PC-3 (cell line): Measurements from ENCODE around the gene GUCY1B1. TPM values are rescaled to one million over a fixed set of nuclear protein-coding genes. Genes with fewer than 3 reads are reported as not detected.

Experiments
- ATAC-seq: fragments of 200-7000 bp; cut with Tn5 transposase; 2 replicates; pipeline ENCODE4 v1.9.1; 2020; ENCODE audit warnings: mild to moderate bottlenecking, moderate library complexity
- BruUV-seq: library from RNA; stranded (reverse); fragments of 400-500 nt; replicated peaks from 2 replicates; lab custom pipeline; 2021; lab: Mats Ljungman, UMichigan
- CTCF ChIA-PET: fragments of 300-600 bp; sonication (Branson Sonifier 250); formaldehyde crosslinking; loops from one replicate; lab custom pipeline; 2022; ENCODE audit warnings: antibody characterized with exemption; lab: Charles Lee
- POLR2A ChIA-PET: fragments of 300-600 bp; sonication (Branson Sonifier 250); formaldehyde crosslinking; loops from one replicate; lab custom pipeline; 2022; ENCODE audit warnings: antibody characterized with exemption; ENCODE audit not compliant: unreplicated experiment; lab: Charles Lee
- DNase-seq: peaks from one replicate; pipeline ENCODE4 v3.0.0-alpha.2; 2015
- H2AFZ ChIP-seq: fragments of 300-600 bp; sonication (generic); 2 replicates; pipeline ENCODE4 v1.6.0; 2016; ENCODE audit warnings: antibody characterized with exemption, low read length
- H3F3A ChIP-seq: fragments of 300-600 bp; sonication (generic); one replicate; pipeline ENCODE4 v1.6.0; 2017; ENCODE audit warnings: antibody characterized with exemption, low read length, control low read depth, mild to moderate bottlenecking; ENCODE audit not compliant: unreplicated experiment
- H3K27ac ChIP-seq: fragments of 300-600 bp; sonication (generic); 2 replicates; pipeline ENCODE4 v1.5.1; 2016; ENCODE audit warnings: mild to moderate bottlenecking, low read length
- H3K27me3 ChIP-seq: fragments of 300-600 bp; sonication (generic); 2 replicates; pipeline ENCODE4 v1.6.1; 2016; ENCODE audit warnings: low read length, mixed read lengths
- H3K36me3 ChIP-seq: fragments of 300-600 bp; sonication (generic); 2 replicates; pipeline ENCODE4 v1.6.1; 2016; ENCODE audit warnings: low read depth, mixed run types, low read length, mixed read lengths
- H3K4me1 ChIP-seq: fragments of 300-600 bp; sonication (generic); 2 replicates; pipeline ENCODE4 v1.5.1; 2016; ENCODE audit warnings: low read length; ENCODE audit not compliant: insufficient read depth
- H3K4me2 ChIP-seq: fragments of 300-600 bp; sonication (generic); 2 replicates; pipeline ENCODE4 v1.6.0; 2016; ENCODE audit warnings: low read length
- H3K4me3 ChIP-seq: fragments of 300-600 bp; sonication (generic); 2 replicates; pipeline ENCODE4 v1.5.1; 2016; ENCODE audit warnings: mild to moderate bottlenecking, low read length, mixed read lengths
- H3K79me2 ChIP-seq: fragments of 300-600 bp; sonication (generic); 2 replicates; pipeline ENCODE4 v1.6.1; 2017; ENCODE audit warnings: low read length, mixed read lengths
- H3K9ac ChIP-seq: fragments of 300-600 bp; sonication (generic); 2 replicates; pipeline ENCODE4 v1.6.0; 2016; ENCODE audit warnings: mild to moderate bottlenecking, low read length
- H3K9me2 ChIP-seq: fragments of 300-600 bp; sonication (generic); replicated peaks from 2 replicates; pipeline ENCODE4 v1.6.1; 2016; ENCODE audit warnings: mixed run types, low read length, mixed read lengths
- H3K9me3 ChIP-seq: fragments of 300-600 bp; sonication (generic); 2 replicates; pipeline ENCODE4 v1.6.1; 2016; ENCODE audit warnings: low read length, mixed read lengths
- H4K20me1 ChIP-seq: fragments of 300-600 bp; sonication (generic); 2 replicates; pipeline ENCODE4 v1.6.1; 2016; ENCODE audit warnings: low read length, mixed read lengths
- CTCF ChIP-seq: fragments of 300-600 bp; sonication (generic); conservative IDR thresholded peaks from 2 replicates; pipeline ENCODE4 v1.5.1; 2017; ENCODE audit warnings: antibody characterized with exemption, low read depth, mild to moderate bottlenecking, low read length
- EZH2 ChIP-seq: fragments of 300-600 bp; sonication (generic); IDR thresholded peaks from one replicate; pipeline ENCODE4 v1.6.1; 2017; ENCODE audit warnings: antibody characterized with exemption, mild to moderate bottlenecking, low read length; ENCODE audit not compliant: unreplicated experiment
- EZH2phosphoT487 ChIP-seq: fragments of 300-600 bp; sonication (generic); IDR thresholded peaks from 2 replicates; pipeline ENCODE4 v1.6.1; 2018; ENCODE audit warnings: mild to moderate bottlenecking, antibody characterized with exemption, low read length, borderline replicate concordance
- intact Hi-C: fragments of 100-400 bp; cut with micrococcal nuclease; formaldehyde crosslinking; loops from 2 replicates; pipeline ENCODE4 v1.9.0; 2023
- total RNA-seq: library from RNA; depleted of rRNA; stranded (reverse); fragments of >200 nt; gene quantifications from 2 replicates; pipeline ENCODE4 v1.2.3, GENCODE V29; 2014

GUCY1B1 gene
- total RNA-seq, 1 experiment from 2014 or later: 4.4 TPM

DNA sequence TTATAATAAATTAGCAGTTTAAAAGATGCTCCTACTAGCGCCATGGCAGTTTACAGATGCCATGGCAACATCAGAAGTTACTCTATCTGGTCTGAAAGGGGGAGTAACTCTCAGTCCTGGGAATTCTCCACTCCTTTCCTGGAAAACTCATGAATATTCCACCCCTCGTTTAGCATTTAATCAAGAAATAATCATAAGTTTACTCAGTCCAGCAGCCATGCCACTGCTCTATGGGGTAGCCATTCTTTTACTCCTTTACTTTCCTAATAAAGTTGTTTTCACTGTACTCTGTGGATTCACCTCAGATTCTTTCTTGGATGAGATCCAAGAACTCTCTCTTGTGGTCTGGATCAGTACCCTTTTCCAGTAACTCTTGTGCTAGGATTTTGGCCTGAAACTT, 52.3 kb downstream of the GUCY1B1 start:
- H3K79me2 ChIP-seq: no peaks in the 10 kb centered on the region
- ChIA-PET CTCF (interaction anchor here (1.6 kb wide), 1 partner anchor 142 kb away, joined by 21 read pairs; the partner anchor contains the start of gene CTSO), POLR2A (interaction anchor here (0.6 kb wide), 1 partner anchor 713 kb away, joined by 3 read pairs; no protein-coding TSS in a partner anchor)
- H2AFZ ChIP-seq: 0 out of 2 replicates have a peak overlapping the region, but pooled peaks have one; percentile 26
- TF ChIP-seq EZH2phosphoT487: no peak
- no peak for TF ChIP-seq EZH2
- TF ChIP-seq CTCF: no peak
- no peaks in the 10 kb centered on the region for H3K36me3 ChIP-seq
- no peaks in the 10 kb centered on the region for H4K20me1 ChIP-seq
- no peak for DNase-seq
- ATAC-seq: no peak
- H3K9ac ChIP-seq: no peak overlapping the region
- no peaks in the 10 kb centered on the region for H3K4me1 ChIP-seq
- no TSS peak for BruUV-seq
- H3K9me2 ChIP-seq: no peaks in the 10 kb centered on the region
- intact Hi-C loops: no loop called here
- no peak overlapping the region for H3K4me3 ChIP-seq
- no peaks in the 10 kb centered on the region for H3F3A ChIP-seq
- H3K9me3 ChIP-seq: no peaks in the 10 kb centered on the region
- H3K27ac ChIP-seq: no peak overlapping the region
- no peak overlapping the region for H3K4me2 ChIP-seq
- no peaks in the 10 kb centered on the region for H3K27me3 ChIP-seq

DNA sequence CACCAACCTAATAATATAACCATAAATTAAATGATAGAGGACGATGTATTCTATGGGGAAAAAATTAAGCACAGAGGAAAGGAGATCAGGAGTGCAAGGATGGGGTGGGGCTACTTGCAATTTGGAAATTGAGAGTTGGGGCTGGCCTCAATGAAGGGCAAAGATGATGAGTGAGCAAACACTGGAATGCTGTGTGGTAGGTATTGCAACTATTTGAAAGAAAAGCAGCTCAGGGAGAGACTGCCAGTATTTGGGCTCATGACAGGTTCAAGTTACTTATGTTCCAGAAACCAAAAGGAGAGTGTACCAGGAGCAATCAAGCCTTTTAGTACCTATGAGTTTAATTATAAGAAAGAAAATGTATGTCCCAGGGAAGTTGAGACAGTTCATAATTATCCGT, 59.8 kb downstream of the GUCY1B1 start:
- ATAC-seq: no peak
- no peaks in the 10 kb centered on the region for H3K9me2 ChIP-seq
- H2AFZ ChIP-seq: no peak overlapping the region
- BruUV-seq: no TSS peak
- no peak overlapping the region; the same call in 1 of the 2 replicates for H3K4me3 ChIP-seq
- DNase-seq: peak; percentile 57
- H3K9ac ChIP-seq: no peak overlapping the region
- POLR2A ChIA-PET: no interaction called here
- intact Hi-C loops: no loop called here
- no peaks in the 10 kb centered on the region for H4K20me1 ChIP-seq
- CTCF ChIA-PET: interaction anchor here (1.2 kb wide), 1 partner anchor 135 kb away, joined by 4 read pairs; the partner anchor contains the start of gene CTSO
- peak overlapping the region; percentile 62 for H3K27ac ChIP-seq
- no peaks in the 10 kb centered on the region for H3K36me3 ChIP-seq
- TF ChIP-seq EZH2phosphoT487 (no peak), CTCF (no peak), EZH2 (no peak)
- no peaks in the 10 kb centered on the region for H3K9me3 ChIP-seq
- H3K27me3 ChIP-seq: no peaks in the 10 kb centered on the region
- peaks cover 26% of the 10 kb centered on the region for H3K4me1 ChIP-seq
- H3K79me2 ChIP-seq: no peaks in the 10 kb centered on the region
- H3K4me2 ChIP-seq: peak overlapping the region; percentile 46; the same call in 1 of the 2 replicates
- H3F3A ChIP-seq: peaks cover 11% of the 10 kb centered on the region

GRCh38 chr4:155819066-155819465, 60.2 kb downstream of the GUCY1B1 start:
- peak; percentile 54 for DNase-seq
- peaks cover 11% of the 10 kb centered on the region for H3F3A ChIP-seq
- no TSS peak for BruUV-seq
- no peaks in the 10 kb centered on the region for H3K9me3 ChIP-seq
- peaks cover 28% of the 10 kb centered on the region for H3K4me1 ChIP-seq
- ATAC-seq: peak; percentile 31; the same call in 1 of the 2 replicates
- intact Hi-C loops: no loop called here
- no peak overlapping the region for H3K4me3 ChIP-seq
- H3K9ac ChIP-seq: no peak overlapping the region
- no peaks in the 10 kb centered on the region for H3K36me3 ChIP-seq
- H3K9me2 ChIP-seq: no peaks in the 10 kb centered on the region
- TF ChIP-seq CTCF (no peak), EZH2 (no peak), EZH2phosphoT487 (no peak)
- no peaks in the 10 kb centered on the region for H3K27me3 ChIP-seq
- peak overlapping the region; percentile 46; the same call in 1 of the 2 replicates for H3K4me2 ChIP-seq
- ChIA-PET POLR2A (no interaction called here), CTCF (interaction anchor here (1.2 kb wide), 1 partner anchor 135 kb away, joined by 4 read pairs; the partner anchor contains the start of gene CTSO)
- no peaks in the 10 kb centered on the region for H4K20me1 ChIP-seq
- H2AFZ ChIP-seq: no peak overlapping the region
- H3K27ac ChIP-seq: peak overlapping the region; percentile 62
- no peaks in the 10 kb centered on the region for H3K79me2 ChIP-seq
